ENCODE measurements around the gene SF3A1. TPM values are rescaled to one million over a fixed set of nuclear protein-coding genes. Genes with fewer than 3 reads are reported as not detected.

Gene SF3A1
- polyA plus RNA-seq, 1 donor from 2014 or later = 14.4 TPM

DNA sequence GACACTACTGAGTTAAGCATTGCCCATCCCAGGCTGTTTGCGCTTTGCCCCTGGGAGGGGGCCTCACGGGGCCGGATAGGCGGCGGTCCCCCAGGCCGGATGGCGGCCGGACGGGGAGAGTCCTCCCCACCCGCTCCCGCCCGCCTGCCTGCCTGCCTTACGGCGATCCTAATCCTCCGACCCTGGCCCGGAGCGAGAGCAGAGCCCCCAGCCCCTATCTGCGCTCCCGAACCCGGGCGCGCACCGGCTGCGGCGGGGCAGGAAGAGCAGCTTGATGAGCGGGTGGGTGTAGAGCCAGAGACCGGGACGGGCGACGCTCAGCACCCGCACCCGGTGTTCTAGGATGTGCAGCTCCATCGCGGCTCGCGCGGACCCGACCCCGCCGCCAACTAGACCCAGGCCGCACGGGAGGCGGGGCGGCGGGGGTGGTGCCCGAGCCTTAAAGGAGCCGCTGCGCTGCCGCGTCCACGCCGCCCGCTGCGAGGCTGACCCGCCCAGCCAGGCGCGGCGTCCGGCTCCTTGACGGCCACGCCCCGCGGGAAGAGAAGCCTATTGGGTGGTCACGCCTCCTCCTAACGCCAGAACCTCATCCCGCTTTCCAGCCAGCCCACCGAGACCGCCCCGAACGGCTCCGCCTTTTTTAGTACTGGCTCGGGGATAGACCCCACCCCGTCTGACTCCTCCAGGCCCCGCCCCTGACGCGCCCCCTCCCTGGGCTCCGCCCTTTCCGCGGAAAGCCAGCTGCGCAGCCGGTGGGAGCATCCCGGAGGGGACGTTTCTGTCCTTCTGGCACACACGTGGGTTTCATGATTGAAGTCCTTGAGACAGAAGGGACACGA, 67.3 kb downstream of the SF3A1 start, which contains the start of gene CASTOR1:
Gene CASTOR1, minus strand, starts transcription at position 365 of the 839 bp plus-strand sequence. Its CDS starts 8 bp downstream, at position 357.
- Histone ChIP-seq H3K9me2 (ENCODE audit: insufficient read depth, low read length) (no peaks in the 10 kb centered on the region), H3K27me3 (ENCODE audit: insufficient read depth, low read depth, low read length) (no peaks in the 10 kb centered on the region), H3K4me3 (ENCODE audit: low read length) (peak within 1 kb of the TSS; percentile 90), H3K9ac (ENCODE audit: low read length) (peak within 1 kb of the TSS; percentile 62), H3K4me2 (ENCODE audit: low read length) (peak within 1 kb of the TSS; percentile 65), H3K36me3 (ENCODE audit: insufficient read depth, low read length) (no peaks in the 10 kb centered on the region), H3F3A (ENCODE audit: insufficient read depth, low read length, poor library complexity, severe bottlenecking) (no peaks in the 10 kb centered on the region), H3K9me3 (ENCODE audit: low read length) (no peaks in the 10 kb centered on the region), H3K27ac (ENCODE audit: low read length) (no peak within 1 kb of the TSS), H4K20me1 (ENCODE audit: insufficient read depth) (no peaks in the 10 kb centered on the region), H3K79me2 (replicated peaks; ENCODE audit: insufficient read depth, low read length) (no peaks in the 10 kb centered on the region), H2AFZ (ENCODE audit: low read depth, low read length) (peak within 1 kb of the TSS; percentile 51)
- TF ChIP-seq EP300 (conservative IDR thresholded peaks at IDR 0.05; ENCODE audit: poor library complexity, severe bottlenecking) (peak; percentile 25), POLR2AphosphoS5 (IDR thresholded peaks at IDR 0.05) (no peak), MXI1 (conservative IDR thresholded peaks at IDR 0.05; ENCODE audit: poor library complexity, severe bottlenecking) (peak; percentile 68), RAD21 (conservative IDR thresholded peaks at IDR 0.05) (peak; percentile 30)
- TF ChIP-seq, protein P1, sequence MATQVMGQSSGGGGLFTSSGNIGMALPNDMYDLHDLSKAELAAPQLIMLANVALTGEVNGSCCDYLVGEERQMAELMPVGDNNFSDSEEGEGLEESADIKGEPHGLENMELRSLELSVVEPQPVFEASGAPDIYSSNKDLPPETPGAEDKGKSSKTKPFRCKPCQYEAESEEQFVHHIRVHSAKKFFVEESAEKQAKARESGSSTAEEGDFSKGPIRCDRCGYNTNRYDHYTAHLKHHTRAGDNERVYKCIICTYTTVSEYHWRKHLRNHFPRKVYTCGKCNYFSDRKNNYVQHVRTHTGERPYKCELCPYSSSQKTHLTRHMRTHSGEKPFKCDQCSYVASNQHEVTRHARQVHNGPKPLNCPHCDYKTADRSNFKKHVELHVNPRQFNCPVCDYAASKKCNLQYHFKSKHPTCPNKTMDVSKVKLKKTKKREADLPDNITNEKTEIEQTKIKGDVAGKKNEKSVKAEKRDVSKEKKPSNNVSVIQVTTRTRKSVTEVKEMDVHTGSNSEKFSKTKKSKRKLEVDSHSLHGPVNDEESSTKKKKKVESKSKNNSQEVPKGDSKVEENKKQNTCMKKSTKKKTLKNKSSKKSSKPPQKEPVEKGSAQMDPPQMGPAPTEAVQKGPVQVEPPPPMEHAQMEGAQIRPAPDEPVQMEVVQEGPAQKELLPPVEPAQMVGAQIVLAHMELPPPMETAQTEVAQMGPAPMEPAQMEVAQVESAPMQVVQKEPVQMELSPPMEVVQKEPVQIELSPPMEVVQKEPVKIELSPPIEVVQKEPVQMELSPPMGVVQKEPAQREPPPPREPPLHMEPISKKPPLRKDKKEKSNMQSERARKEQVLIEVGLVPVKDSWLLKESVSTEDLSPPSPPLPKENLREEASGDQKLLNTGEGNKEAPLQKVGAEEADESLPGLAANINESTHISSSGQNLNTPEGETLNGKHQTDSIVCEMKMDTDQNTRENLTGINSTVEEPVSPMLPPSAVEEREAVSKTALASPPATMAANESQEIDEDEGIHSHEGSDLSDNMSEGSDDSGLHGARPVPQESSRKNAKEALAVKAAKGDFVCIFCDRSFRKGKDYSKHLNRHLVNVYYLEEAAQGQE (IDR thresholded peaks at IDR 0.05; ENCODE audit: borderline replicate concordance) = no peak

DNA sequence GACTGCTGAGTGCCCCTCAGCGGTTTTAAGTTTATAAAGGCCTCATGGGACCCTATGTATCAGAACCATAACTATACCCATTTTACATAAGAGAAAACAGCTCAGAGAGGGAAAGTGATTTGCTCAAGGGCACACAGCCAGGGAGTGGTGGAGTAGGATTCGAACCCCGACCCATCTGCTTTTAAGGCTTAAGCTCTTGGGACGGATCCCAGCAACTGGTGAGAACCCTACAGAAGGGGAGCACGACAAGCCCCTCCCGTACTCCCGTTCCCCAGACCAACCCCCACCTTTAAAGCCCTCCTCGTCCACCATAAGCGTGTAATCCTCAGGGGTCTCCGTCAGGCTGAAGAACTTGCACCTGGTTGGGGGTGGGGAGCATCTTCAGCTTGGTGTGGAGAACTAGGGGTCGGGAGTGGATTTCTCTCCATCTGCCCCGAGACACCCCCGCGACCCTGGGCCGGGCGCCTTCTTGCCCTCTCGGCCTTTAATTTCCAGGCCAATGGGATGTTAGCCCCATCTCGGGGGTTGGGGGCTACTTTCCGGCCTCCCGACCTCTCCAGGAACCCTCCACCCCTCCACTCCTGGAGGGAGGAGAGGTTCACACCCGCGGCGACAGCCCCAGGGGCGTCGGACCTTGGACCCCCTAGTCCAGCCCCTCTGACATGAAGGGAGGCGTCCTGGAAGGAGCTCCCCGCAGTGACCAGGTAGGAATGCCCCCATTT, 68.1 kb downstream of the SF3A1 start:
- Histone ChIP-seq H3K36me3 (ENCODE audit: insufficient read depth, low read length) (no peaks in the 10 kb centered on the region), H3K4me2 (ENCODE audit: low read length) (peak overlapping the region; percentile 65), H3K9me2 (ENCODE audit: insufficient read depth, low read length) (no peaks in the 10 kb centered on the region), H3K4me3 (ENCODE audit: low read length) (peak overlapping the region; percentile 90), H3K27ac (ENCODE audit: low read length) (no peak overlapping the region), H2AFZ (ENCODE audit: low read depth, low read length) (peak overlapping the region; percentile 51), H3K79me2 (replicated peaks; ENCODE audit: insufficient read depth, low read length) (no peaks in the 10 kb centered on the region), H3F3A (ENCODE audit: insufficient read depth, low read length, poor library complexity, severe bottlenecking) (no peaks in the 10 kb centered on the region), H4K20me1 (ENCODE audit: insufficient read depth) (no peaks in the 10 kb centered on the region), H3K9me3 (ENCODE audit: low read length) (no peaks in the 10 kb centered on the region), H3K27me3 (ENCODE audit: insufficient read depth, low read depth, low read length) (no peaks in the 10 kb centered on the region), H3K9ac (ENCODE audit: low read length) (peak overlapping the region; percentile 62)
- TF ChIP-seq TAF1 (IDR thresholded peaks at IDR 0.05; ENCODE audit: low read depth) = no peak
- no peak for TF ChIP-seq EZH2 (IDR thresholded peaks at IDR 0.05; ENCODE audit: borderline replicate concordance, insufficient read depth, low read length, poor library complexity, severe bottlenecking)
- TF ChIP-seq RAD21 (conservative IDR thresholded peaks at IDR 0.05) = no peak
